Measurements from ENCODE around the gene SERAC1. TPM values are rescaled to one million over a fixed set of nuclear protein-coding genes. Genes with fewer than 3 reads are reported as not detected.

Gene SERAC1
- total and polyA plus RNA-seq, 10 of the 15 experiments (the other 5 are each of a cell fraction or from before 2014, with no cell fraction given): 0.76 to 2.9 (median 2.2) TPM

GRCh38 chr6:158124288-158124687, 43.8 kb downstream of the SERAC1 start:
- ChIA-PET CTCF (interaction anchor here (0.7 kb wide), 1 partner anchor 26 kb away, joined by 4 read pairs; no protein-coding TSS in a partner anchor), SMC1A (ENCODE audit: uncharacterized antibody, unreplicated experiment) (interaction anchor here (1.5 kb wide), 1 partner anchor 21 kb away, joined by 5 read pairs; no protein-coding TSS in a partner anchor), RAD21 (ENCODE audit: unreplicated experiment) (no interaction called here), POLR2A (no interaction called here)
- no peak overlapping the region for H2AFZ ChIP-seq (ENCODE audit: control insufficient read depth, low read depth, low read length)
- no TSS peak for BruUV-seq (replicated peaks)
- ATAC-seq (no peak), DNase-seq (ENCODE audit: low read depth, low spot score) (no peak), FAIRE-seq (no peak)
- no peaks in the 10 kb centered on the region for H3K4me1 ChIP-seq (ENCODE audit: control insufficient read depth, insufficient read depth, low read length)
- intact Hi-C loops (cut with micrococcal nuclease; ENCODE audit: unreplicated experiment): no loop called here
- no peak overlapping the region for H3K4me3 ChIP-seq
- 87% methylated on average over 1 of the region's 1 CpG for WGBS (ENCODE audit: insufficient coverage, insufficient replicate concordance, low lambda C conversion rate, missing lambda C conversion rate)
- H3K27ac ChIP-seq (ENCODE audit: control insufficient read depth, insufficient read depth): no peak overlapping the region
- no peak for TF ChIP-seq SMARCA5 (IDR thresholded peaks at IDR 0.05)
- TF ChIP-seq CREM (IDR thresholded peaks at IDR 0.05; ENCODE audit: low read depth): no peak
- TF ChIP-seq BCLAF1 (IDR thresholded peaks at IDR 0.05): no peak
- no peak for TF ChIP-seq ATF7 (IDR thresholded peaks at IDR 0.05; ENCODE audit: low read depth)
- no peaks in the 10 kb centered on the region for H3K79me2 ChIP-seq (ENCODE audit: control insufficient read depth, insufficient read depth, low read length)
- in situ Hi-C loops (cut with MboI): no loop called here
- no peak overlapping the region for H3K4me2 ChIP-seq (ENCODE audit: control insufficient read depth, insufficient read depth)
- no peaks in the 10 kb centered on the region for H3K9me3 ChIP-seq (replicated peaks; ENCODE audit: control insufficient read depth, insufficient read depth, low read length)
- H3K27me3 ChIP-seq (replicated peaks in 1 of 2; ENCODE audit: control insufficient read depth in 2 of 2, insufficient read depth in 2 of 2, low read length in 1 of 2): no peaks in the 10 kb centered on the region
- H3K36me3 ChIP-seq (ENCODE audit: control insufficient read depth in 2 of 2, insufficient read depth in 2 of 2, low read length in 1 of 2): no peaks in the 10 kb centered on the region
- H4K20me1 ChIP-seq (ENCODE audit: control insufficient read depth, insufficient read depth): no peaks in the 10 kb centered on the region
- no peak overlapping the region for H3K9ac ChIP-seq (ENCODE audit: control insufficient read depth, insufficient read depth, low read length)

GRCh38 chr6:158122048-158122447, 46.0 kb downstream of the SERAC1 start:
- no TSS peak for BruUV-seq (replicated peaks)
- DNase-seq (ENCODE audit: low read depth, low spot score): no peak
- POLR2A ChIA-PET: no interaction called here
- WGBS (ENCODE audit: insufficient coverage, insufficient replicate concordance, low lambda C conversion rate, missing lambda C conversion rate): 100% methylated on average over 2 of the region's 2 CpGs
- Histone ChIP-seq H3K27me3 (replicated peaks in 1 of 2; ENCODE audit: control insufficient read depth in 2 of 2, insufficient read depth in 2 of 2, low read length in 1 of 2) (no peaks in the 10 kb centered on the region), H3K9ac (ENCODE audit: control insufficient read depth, insufficient read depth, low read length) (no peak overlapping the region), H3K4me1 (ENCODE audit: control insufficient read depth, insufficient read depth, low read length) (no peaks in the 10 kb centered on the region), H3K4me2 (ENCODE audit: control insufficient read depth, insufficient read depth) (no peak overlapping the region), H3K79me2 (ENCODE audit: control insufficient read depth, insufficient read depth, low read length) (no peaks in the 10 kb centered on the region), H2AFZ (ENCODE audit: control insufficient read depth, low read depth, low read length) (no peak overlapping the region), H3K4me3 (no peak overlapping the region), H4K20me1 (ENCODE audit: control insufficient read depth, insufficient read depth) (no peaks in the 10 kb centered on the region), H3K36me3 (ENCODE audit: control insufficient read depth in 2 of 2, insufficient read depth in 2 of 2, low read length in 1 of 2) (no peaks in the 10 kb centered on the region), H3K9me3 (replicated peaks; ENCODE audit: control insufficient read depth, insufficient read depth, low read length) (no peaks in the 10 kb centered on the region), H3K27ac (ENCODE audit: control insufficient read depth, insufficient read depth) (no peak overlapping the region)
- CTCF ChIA-PET: interaction anchor here (1.3 kb wide), 1 partner anchor 10 kb away, joined by 4 read pairs; no protein-coding TSS in a partner anchor
- FAIRE-seq: no peak
- intact Hi-C loops (cut with micrococcal nuclease; ENCODE audit: unreplicated experiment) (no loop called here), in situ Hi-C loops (cut with MboI) (no loop called here)
- no peak for ATAC-seq
- SMC1A ChIA-PET (ENCODE audit: uncharacterized antibody, unreplicated experiment): no interaction called here
- RAD21 ChIA-PET (ENCODE audit: unreplicated experiment): no interaction called here
- TF ChIP-seq IRF4 (IDR thresholded peaks at IDR 0.05; ENCODE audit: low read depth, low read length) (no peak), ASH2L (IDR thresholded peaks at IDR 0.05; ENCODE audit: borderline replicate concordance, low read depth) (no peak), SUZ12 (IDR thresholded peaks at IDR 0.05; ENCODE audit: unreplicated experiment) (no peak), IKZF1 (conservative IDR thresholded peaks at IDR 0.05) (no peak), NKRF (conservative IDR thresholded peaks at IDR 0.05) (no peak), PKNOX1 (IDR thresholded peaks at IDR 0.05) (no peak), MYC (IDR thresholded peaks at IDR 0.05; ENCODE audit: insufficient read depth, insufficient read length, insufficient replicate concordance, low read length, severe bottlenecking) (no peak), RBBP5 (conservative IDR thresholded peaks at IDR 0.05) (no peak), SREBF1 (IDR thresholded peaks at IDR 0.05; ENCODE audit: low read length) (no peak)

Data from GM12878 (cell line).